Gastrocnemius medialis (tissue), 4 donors: ENCODE measurements around the gene OTUB1.

Experiments
- POLR2A ChIP-seq, 2 donors: fragments of 450-650 bp; IDR thresholded peaks; one replicate each; pipeline ENCODE4 v1.6.1; 2017; ENCODE audit warnings: antibody characterized with exemption in 2 of 2, mild to moderate bottlenecking in 2 of 2, moderate library complexity in 2 of 2
- TF ChIP-seq, protein P1 (sequence below), 5 experiments: fragments of 450-650 bp in 3 of 5; fragments of 200-600 bp in 2 of 5; sonication (generic) in 2 of 5; IDR thresholded peaks in 4 of 5; conservative IDR thresholded peaks in 1 of 5; 1 replicate in 4 of 5; 2 replicates in 1 of 5; pipeline ENCODE4 v1.5.1; 2016 to 2019; ENCODE audit warnings: antibody characterized with exemption in 5 of 5, mild to moderate bottlenecking in 3 of 5, moderate library complexity in 3 of 5

GRCh38 chr11:64019106-64020037 is 33.1 kb downstream of the OTUB1 start:
- TF ChIP-seq POLR2A (IDR thresholded peaks at IDR 0.05), result no peak
- TF ChIP-seq, protein P1, sequence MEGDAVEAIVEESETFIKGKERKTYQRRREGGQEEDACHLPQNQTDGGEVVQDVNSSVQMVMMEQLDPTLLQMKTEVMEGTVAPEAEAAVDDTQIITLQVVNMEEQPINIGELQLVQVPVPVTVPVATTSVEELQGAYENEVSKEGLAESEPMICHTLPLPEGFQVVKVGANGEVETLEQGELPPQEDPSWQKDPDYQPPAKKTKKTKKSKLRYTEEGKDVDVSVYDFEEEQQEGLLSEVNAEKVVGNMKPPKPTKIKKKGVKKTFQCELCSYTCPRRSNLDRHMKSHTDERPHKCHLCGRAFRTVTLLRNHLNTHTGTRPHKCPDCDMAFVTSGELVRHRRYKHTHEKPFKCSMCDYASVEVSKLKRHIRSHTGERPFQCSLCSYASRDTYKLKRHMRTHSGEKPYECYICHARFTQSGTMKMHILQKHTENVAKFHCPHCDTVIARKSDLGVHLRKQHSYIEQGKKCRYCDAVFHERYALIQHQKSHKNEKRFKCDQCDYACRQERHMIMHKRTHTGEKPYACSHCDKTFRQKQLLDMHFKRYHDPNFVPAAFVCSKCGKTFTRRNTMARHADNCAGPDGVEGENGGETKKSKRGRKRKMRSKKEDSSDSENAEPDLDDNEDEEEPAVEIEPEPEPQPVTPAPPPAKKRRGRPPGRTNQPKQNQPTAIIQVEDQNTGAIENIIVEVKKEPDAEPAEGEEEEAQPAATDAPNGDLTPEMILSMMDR (IDR thresholded peaks at IDR 0.05 in 4 of 5, conservative IDR thresholded peaks at IDR 0.05 in 1 of 5), result no peak
